Epithelial cell of esophagus (primary cell): ENCODE data around the gene INPP5A.
A peak's percentile ranks its signal among the peaks of the same experiment; 100 is the strongest.

Experiments
- DNase-seq: peaks from one replicate; pipeline ENCODE4 v3.0.0; 2010; ENCODE audit warnings: low read depth
- H3K4me3 ChIP-seq: 2 replicates; pipeline ENCODE4 v1.5.1; 2011; ENCODE audit warnings: mild to moderate bottlenecking, low read length, control low read depth
- CTCF ChIP-seq: IDR thresholded peaks from 2 replicates; pipeline ENCODE4 v1.5.1; 2011; ENCODE audit warnings: low read depth, mild to moderate bottlenecking, low read length, control low read depth, inconsistent platforms; ENCODE audit not compliant: insufficient read depth; ENCODE audit errors: missing control alignments

Gene INPP5A

GRCh38 chr10:132587175-132587574 is 49.6 kb downstream of the INPP5A start:
- no peak for DNase-seq
- TF ChIP-seq CTCF = no peak
- H3K4me3 ChIP-seq = no peak overlapping the region

- no peak for DNase-seq
- H3K4me3 ChIP-seq = no peak overlapping the region
- TF ChIP-seq CTCF = no peak
Measured at GRCh38 chr10:132588301-132589013, 50.9 kb downstream of the INPP5A start.

- H3K4me3 ChIP-seq = no peak overlapping the region
- no peak for TF ChIP-seq CTCF
- no peak for DNase-seq
Measured at GRCh38 chr10:132589015-132589414, 51.4 kb downstream of the INPP5A start.

- DNase-seq = no peak
- no peak for TF ChIP-seq CTCF
- H3K4me3 ChIP-seq = no peak overlapping the region
Measured at GRCh38 chr10:132589681-132590080, 52.1 kb downstream of the INPP5A start.

GRCh38 chr10:132590094-132590751 is 52.6 kb downstream of the INPP5A start:
- TF ChIP-seq CTCF = no peak
- no peak overlapping the region for H3K4me3 ChIP-seq
- no peak for DNase-seq

- no peak for TF ChIP-seq CTCF
Measured at GRCh38 chr10:132590752-132591121, 53.1 kb downstream of the INPP5A start.

GRCh38 chr10:132591166-132591971 is 53.8 kb downstream of the INPP5A start:
- peak; percentile 30 for TF ChIP-seq CTCF
- DNase-seq = peak; percentile 85
- H3K4me3 ChIP-seq = no peak overlapping the region

More at GRCh38 chr10:132590752-132591121, 53.1 kb downstream of the INPP5A start:
- no peak overlapping the region for H3K4me3 ChIP-seq
- no peak for DNase-seq
